Endothelial cell of hepatic sinusoid (primary cell): ENCODE measurements around the gene ERBB2.
"Not testable (repeated sequence)": the region's sequence is repeated elsewhere in the genome, so short reads cannot be mapped to it uniquely, and the experiment has no call there.

Experiments
- in situ Hi-C: cut with HindIII; loops from 2 replicates; pipeline ENCODE4 v1.10.0; 2017; ENCODE audit warnings: low sequenced_read_pairs

The ERBB2 gene

GRCh38 chr17:39742126-39742855 lies 42.4 kb downstream of the ERBB2 start:
- in situ Hi-C loops = loop anchor here (5.0 kb wide), 1 partner anchor 55 kb away; the partner anchor contains the start of gene PGAP3

DNA sequence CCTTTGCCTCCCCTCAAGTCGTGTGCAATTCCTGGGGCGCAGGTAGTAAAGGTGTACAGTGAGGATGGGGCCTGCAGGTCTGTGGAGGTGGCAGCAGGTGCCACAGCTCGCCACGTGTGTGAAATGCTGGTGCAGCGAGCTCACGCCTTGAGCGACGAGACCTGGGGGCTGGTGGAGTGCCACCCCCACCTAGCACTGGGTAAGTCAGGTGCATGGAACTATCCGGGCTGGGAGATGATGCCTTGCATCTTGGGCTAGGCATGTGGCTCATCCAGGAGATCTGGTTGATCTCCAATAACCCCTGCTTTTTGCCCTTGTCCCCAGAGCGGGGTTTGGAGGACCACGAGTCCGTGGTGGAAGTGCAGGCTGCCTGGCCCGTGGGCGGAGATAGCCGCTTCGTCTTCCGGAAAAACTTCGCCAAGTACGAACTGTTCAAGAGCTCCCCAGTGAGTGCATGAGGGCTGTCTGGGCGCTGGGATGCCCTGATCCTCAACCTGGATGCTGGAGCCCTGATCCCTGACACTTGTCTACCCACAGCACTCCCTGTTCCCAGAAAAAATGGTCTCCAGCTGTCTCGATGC lies 43.1 kb downstream of the ERBB2 start:
- in situ Hi-C loops = loop anchor here (5.0 kb wide), 1 partner anchor 56 kb away; the partner anchor contains the start of gene PGAP3

- in situ Hi-C loops = loop anchor here (5.0 kb wide), 1 partner anchor 57 kb away; the partner anchor contains the start of gene PGAP3
Observed at GRCh38 chr17:39744075-39744835, 44.4 kb downstream of the ERBB2 start.

DNA sequence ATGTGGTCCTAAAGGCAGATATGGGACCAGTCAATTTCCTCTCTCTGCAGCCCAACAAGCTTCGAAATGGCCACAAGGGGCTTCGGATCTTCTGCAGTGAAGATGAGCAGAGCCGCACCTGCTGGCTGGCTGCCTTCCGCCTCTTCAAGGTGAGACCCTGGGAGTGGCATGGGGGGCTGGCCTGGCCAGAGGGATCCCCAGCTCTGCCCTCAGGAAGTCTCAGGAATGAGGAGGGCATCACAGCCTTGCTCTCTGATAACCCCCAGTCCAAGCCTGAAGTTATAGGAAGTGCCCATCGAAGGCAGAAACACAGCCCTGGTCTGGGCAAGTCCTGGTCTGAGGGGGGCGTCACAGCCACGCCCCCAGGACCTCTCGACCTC lies 45.0 kb downstream of the ERBB2 start:
- in situ Hi-C loops = loop anchor here (5.0 kb wide), 1 partner anchor 58 kb away; the partner anchor contains the start of gene PGAP3

GRCh38 chr17:39745335-39746144 lies 45.7 kb downstream of the ERBB2 start:
- in situ Hi-C loops = no loop called here

- in situ Hi-C loops = no loop called here
Observed at GRCh38 chr17:39746145-39746461, 46.2 kb downstream of the ERBB2 start.

DNA sequence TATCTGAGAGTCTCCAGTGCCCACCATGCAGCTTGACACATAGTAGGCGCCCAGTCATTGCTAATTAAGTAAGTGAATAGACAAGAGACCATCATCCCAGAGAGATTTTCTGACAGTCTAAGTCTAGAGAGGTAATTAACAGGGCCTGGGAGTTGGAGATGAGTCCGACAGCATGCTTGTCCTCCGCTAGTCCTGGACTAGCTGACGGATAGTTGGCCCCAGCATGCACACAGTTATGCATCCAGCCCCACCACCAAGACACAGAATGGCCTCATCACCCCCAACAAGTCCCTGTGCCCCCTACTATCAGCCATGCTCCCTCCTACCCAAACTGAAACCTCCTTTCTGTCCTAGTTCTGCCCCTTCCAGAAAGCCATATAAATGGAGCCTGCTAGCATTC lies 47.9 kb downstream of the ERBB2 start:
- in situ Hi-C loops = no loop called here

DNA sequence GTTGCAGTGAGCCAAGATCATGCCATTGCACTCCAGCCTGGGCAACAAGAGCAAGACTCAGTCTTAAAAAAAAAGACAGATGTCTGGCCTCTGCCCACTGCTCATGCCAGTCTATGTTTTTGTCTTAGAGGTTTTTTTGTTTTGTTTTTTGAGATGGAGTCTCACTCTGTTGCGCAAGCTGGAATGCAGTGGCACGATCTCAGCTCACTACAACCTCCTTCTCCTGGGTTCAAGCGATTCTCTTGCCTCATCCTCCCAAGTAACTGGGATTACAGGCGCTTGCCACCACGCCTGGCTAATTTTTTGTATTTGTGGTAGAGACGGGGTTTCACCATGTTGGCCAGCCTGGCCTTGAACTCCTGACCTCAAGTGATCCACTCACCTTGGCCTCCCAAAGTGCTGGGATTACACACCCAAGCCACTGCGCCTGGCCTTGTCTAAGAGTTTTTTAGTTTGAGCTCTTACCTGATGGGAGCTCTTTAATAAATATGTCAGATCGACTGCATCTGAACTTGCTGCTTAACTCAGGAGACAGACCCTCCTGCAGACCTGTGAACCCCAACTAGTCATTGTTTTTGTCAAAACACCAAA lies 48.7 kb downstream of the ERBB2 start:
- in situ Hi-C loops = not testable (repeated sequence)

DNA sequence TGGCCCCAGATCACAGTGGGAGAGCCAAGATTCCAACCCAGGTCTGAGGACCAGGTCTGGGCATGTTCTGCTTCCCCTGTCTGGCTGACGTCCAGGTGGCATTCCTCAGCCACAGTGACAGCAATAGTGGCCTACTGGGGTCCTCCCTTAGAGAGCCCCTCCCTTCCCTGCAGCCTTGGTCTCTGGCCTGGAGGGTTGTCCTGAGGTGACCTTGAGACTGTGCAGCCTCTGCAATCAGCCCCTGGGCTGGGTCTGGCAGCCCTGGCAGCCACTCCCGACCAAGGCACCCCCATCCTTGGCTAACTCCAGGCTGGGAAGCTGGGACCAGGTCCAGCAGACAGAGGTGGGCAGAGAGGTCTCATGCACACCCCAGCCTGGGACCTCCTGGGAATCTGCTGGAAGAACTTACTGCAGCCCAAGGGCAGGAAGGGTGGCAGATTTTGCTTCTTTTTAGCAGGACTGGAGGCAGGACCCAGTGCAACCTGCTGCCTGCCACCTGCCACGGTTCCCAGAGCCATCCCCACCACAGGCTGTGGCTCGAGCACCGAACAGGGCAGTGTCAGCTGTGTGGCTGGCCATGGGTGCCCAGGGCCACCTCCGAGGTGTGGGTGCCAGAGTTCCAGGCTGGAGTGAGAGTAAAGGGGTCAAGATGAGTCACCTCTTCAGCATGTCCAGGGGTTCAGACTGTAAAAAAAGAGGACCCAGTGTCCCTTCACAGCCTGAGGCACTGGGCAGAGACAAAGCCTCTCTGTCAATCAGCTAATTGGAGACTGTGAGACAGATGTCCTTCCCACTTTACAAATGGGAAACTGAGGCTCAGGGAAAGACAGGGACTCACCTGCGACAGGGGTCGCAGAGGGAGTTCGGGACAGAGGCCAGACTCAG lies 50.5 kb downstream of the ERBB2 start:
- in situ Hi-C loops = no loop called here

GRCh38 chr17:39751016-39751543 lies 51.2 kb downstream of the ERBB2 start:
- in situ Hi-C loops = no loop called here

DNA sequence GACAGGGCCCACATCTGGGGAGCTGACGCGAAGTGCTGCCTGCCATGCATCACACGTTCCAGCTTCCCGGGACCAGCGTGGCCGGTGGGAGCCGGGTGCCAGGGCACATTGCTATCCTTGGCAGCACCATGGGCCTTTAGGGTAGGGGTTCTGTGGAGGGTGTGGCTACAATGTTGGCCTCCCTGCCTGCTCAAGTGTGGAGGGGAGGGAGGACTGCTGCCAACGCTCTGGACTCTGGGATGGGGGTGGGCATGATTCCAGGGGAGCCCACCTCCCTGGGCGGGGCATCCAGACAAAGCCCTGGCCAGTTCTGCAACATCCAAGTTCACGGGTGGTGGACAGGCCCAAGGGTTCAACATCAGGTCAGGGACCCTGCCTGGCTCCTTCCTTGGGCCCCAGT lies 51.8 kb downstream of the ERBB2 start:
- in situ Hi-C loops = no loop called here

GRCh38 chr17:39752241-39752881 lies 52.5 kb downstream of the ERBB2 start:
- in situ Hi-C loops = no loop called here

DNA sequence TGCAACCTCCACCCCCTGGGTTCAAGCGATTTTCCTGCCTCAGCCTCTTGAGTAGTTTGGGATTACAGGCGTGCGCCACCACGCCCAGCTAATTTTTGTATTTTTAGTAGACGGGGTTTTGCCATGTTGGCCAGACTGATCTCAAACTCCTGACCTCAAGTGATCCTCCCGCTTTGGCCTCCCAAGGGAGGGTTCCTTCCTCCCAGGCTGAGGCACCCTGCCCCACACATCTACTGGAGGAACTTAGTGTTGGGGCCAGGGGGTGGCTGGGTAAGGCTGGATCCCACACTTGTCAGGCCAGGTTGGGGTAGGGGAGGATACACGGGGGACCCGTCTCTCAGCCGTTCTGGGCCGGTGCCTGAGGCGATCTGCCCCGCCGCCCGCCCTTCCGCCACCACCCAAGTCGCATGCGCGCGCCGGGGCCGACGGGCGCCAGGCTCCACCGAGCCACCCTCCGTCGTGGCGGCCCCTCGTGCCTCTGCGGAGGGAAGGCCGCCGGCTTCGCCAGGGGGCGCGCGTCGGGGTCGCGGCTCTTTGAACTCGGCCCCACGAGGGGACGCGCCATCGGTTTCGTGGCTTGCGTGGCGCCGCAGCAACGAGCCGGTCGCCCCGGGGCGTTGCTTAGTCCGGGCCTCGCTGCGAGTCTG lies 53.8 kb downstream of the ERBB2 start:
- in situ Hi-C loops = no loop called here

- in situ Hi-C loops = no loop called here
Observed at GRCh38 chr17:39754161-39754957, 54.5 kb downstream of the ERBB2 start.

DNA sequence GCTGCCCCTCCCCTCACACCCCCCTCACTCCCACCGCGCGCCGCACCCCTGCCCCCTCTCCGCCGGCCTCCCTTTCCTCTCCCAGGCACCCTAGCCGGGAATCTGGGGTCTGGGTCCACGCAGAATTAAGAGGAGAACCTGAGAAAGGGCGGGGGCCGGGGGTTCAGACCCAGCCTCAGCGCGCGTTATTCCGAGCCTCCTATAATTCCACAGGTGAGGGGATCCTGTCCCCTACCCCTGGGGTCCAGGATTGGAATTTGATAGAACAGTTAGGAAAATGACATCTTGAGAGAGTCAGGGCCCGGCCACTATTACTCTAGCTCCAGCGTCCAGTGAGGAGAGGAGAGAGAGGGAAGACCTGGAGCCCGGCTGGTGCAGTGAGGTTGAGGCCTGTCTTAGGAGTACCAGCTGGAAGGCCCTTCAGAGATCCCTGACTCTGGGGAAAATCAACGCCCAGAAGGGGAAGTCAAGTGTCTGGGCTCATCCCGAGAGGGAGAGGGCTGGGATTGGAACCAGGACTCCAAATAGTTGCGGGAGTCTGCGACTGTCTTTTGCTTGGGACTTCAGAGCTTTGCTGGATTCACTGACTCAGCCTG lies 55.2 kb downstream of the ERBB2 start:
- in situ Hi-C loops = no loop called here

- in situ Hi-C loops = no loop called here
Observed at GRCh38 chr17:39755554-39756379, 55.9 kb downstream of the ERBB2 start.
